Measurements from ENCODE around the gene DEFB123.

DNA sequence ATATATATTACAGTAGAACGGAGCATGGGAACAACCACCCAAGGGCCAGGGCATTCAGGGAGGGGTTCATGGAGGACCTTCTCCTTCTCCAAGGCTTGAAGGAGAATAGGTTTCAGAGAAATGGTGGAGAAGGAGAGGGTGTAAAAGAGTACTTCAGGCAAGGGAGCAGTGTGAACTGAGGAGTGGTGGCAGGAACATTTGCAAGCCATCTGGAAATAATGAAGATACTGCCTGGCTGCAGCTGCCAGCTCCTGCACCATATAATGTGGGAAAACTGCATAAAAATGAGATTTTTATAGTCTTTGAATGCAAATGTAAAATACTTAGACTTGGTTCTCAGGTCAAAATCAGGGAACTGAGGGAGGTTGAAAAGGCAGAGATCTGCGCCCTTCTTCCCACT lies 24.8 kb upstream of the DEFB123 start:
- TF ChIP-seq, protein P1, sequence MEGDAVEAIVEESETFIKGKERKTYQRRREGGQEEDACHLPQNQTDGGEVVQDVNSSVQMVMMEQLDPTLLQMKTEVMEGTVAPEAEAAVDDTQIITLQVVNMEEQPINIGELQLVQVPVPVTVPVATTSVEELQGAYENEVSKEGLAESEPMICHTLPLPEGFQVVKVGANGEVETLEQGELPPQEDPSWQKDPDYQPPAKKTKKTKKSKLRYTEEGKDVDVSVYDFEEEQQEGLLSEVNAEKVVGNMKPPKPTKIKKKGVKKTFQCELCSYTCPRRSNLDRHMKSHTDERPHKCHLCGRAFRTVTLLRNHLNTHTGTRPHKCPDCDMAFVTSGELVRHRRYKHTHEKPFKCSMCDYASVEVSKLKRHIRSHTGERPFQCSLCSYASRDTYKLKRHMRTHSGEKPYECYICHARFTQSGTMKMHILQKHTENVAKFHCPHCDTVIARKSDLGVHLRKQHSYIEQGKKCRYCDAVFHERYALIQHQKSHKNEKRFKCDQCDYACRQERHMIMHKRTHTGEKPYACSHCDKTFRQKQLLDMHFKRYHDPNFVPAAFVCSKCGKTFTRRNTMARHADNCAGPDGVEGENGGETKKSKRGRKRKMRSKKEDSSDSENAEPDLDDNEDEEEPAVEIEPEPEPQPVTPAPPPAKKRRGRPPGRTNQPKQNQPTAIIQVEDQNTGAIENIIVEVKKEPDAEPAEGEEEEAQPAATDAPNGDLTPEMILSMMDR (IDR thresholded peaks at IDR 0.05; ENCODE audit: insufficient read depth, low read length): no peak
- TF ChIP-seq POLR2AphosphoS5 (IDR thresholded peaks at IDR 0.05; ENCODE audit: low read depth) (no peak), SPI1 (IDR thresholded peaks at IDR 0.05; ENCODE audit: borderline replicate concordance, low read depth) (no peak), GABPA (IDR thresholded peaks at IDR 0.05; ENCODE audit: low read depth) (no peak)
- TF ChIP-seq, protein P2, sequence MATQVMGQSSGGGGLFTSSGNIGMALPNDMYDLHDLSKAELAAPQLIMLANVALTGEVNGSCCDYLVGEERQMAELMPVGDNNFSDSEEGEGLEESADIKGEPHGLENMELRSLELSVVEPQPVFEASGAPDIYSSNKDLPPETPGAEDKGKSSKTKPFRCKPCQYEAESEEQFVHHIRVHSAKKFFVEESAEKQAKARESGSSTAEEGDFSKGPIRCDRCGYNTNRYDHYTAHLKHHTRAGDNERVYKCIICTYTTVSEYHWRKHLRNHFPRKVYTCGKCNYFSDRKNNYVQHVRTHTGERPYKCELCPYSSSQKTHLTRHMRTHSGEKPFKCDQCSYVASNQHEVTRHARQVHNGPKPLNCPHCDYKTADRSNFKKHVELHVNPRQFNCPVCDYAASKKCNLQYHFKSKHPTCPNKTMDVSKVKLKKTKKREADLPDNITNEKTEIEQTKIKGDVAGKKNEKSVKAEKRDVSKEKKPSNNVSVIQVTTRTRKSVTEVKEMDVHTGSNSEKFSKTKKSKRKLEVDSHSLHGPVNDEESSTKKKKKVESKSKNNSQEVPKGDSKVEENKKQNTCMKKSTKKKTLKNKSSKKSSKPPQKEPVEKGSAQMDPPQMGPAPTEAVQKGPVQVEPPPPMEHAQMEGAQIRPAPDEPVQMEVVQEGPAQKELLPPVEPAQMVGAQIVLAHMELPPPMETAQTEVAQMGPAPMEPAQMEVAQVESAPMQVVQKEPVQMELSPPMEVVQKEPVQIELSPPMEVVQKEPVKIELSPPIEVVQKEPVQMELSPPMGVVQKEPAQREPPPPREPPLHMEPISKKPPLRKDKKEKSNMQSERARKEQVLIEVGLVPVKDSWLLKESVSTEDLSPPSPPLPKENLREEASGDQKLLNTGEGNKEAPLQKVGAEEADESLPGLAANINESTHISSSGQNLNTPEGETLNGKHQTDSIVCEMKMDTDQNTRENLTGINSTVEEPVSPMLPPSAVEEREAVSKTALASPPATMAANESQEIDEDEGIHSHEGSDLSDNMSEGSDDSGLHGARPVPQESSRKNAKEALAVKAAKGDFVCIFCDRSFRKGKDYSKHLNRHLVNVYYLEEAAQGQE (IDR thresholded peaks at IDR 0.05; ENCODE audit: insufficient replicate concordance, low read depth): no peak
